MCF 10A (cell line): ENCODE results near the gene FCER2. TPM values are rescaled to one million over a fixed set of nuclear protein-coding genes. Genes with fewer than 3 reads are reported as not detected.

Experiments
- BruUV-seq: library from RNA; stranded (reverse); fragments of 400-500 nt; replicated peaks from 2 replicates; lab custom pipeline; 2021; lab: Mats Ljungman, UMichigan
- CTCF ChIA-PET: fragments of 300-600 bp; sonication (Branson Sonifier 250); formaldehyde crosslinking; extraction: SDS; loops from one replicate; lab custom pipeline; 2021; ENCODE audit warnings: antibody characterized with exemption, inconsistent platforms; lab: Yijun Ruan, JAX
- POLR2A ChIA-PET: fragments of 300-600, 350-650 bp; sonication (Branson Sonifier 250); formaldehyde crosslinking; extraction: SDS; loops from one replicate; lab custom pipeline; 2020; ENCODE audit warnings: antibody characterized with exemption, inconsistent platforms; lab: Yijun Ruan, JAX
- DNase-seq: peaks from one replicate; pipeline ENCODE4 v3.0.0-alpha.2; 2018; ENCODE audit not compliant: unreplicated experiment
- H3K27ac Mint-ChIP-seq: one replicate; pipeline ENCODE4 v1.8.0; 2022; ENCODE audit warnings: mild to moderate bottlenecking, low read depth, mixed read lengths; ENCODE audit not compliant: unreplicated experiment
- H3K27me3 Mint-ChIP-seq: one replicate; pipeline ENCODE4 v1.8.0; 2022; ENCODE audit warnings: mixed read lengths; ENCODE audit not compliant: insufficient read depth, unreplicated experiment
- H3K36me3 Mint-ChIP-seq: one replicate; pipeline ENCODE4 v1.8.0; 2022; ENCODE audit warnings: mild to moderate bottlenecking, moderate library complexity, mixed read lengths; ENCODE audit not compliant: insufficient read depth, unreplicated experiment
- H3K4me1 Mint-ChIP-seq: one replicate; pipeline ENCODE4 v1.8.0; 2022; ENCODE audit warnings: mixed read lengths; ENCODE audit not compliant: insufficient read depth, unreplicated experiment
- H3K4me3 Mint-ChIP-seq: one replicate; pipeline ENCODE4 v1.8.0; 2022; ENCODE audit warnings: mild to moderate bottlenecking, moderate library complexity, mixed read lengths; ENCODE audit not compliant: unreplicated experiment
- H3K9me3 Mint-ChIP-seq: one replicate; pipeline ENCODE4 v1.8.0; 2022; ENCODE audit warnings: mixed read lengths; ENCODE audit not compliant: unreplicated experiment
- intact Hi-C: fragments of 100-400 bp; cut with micrococcal nuclease; formaldehyde crosslinking; loops from 2 replicates; pipeline ENCODE4 v1.14.1; 2022
- total RNA-seq: library from RNA; stranded (reverse); gene quantifications from 2 replicates; pipeline ENCODE4 v1.2.3, GENCODE V29; 2022
- TF ChIP-seq, protein P1 (sequence below): fragments of 200-600 bp; IDR thresholded peaks from one replicate; pipeline ENCODE4 v1.8.0; 2022; ENCODE audit warnings: antibody characterized with exemption, mild to moderate bottlenecking; ENCODE audit not compliant: unreplicated experiment

FCER2 gene
- total RNA-seq, 1 experiment from 2014 or later = not detected

DNA sequence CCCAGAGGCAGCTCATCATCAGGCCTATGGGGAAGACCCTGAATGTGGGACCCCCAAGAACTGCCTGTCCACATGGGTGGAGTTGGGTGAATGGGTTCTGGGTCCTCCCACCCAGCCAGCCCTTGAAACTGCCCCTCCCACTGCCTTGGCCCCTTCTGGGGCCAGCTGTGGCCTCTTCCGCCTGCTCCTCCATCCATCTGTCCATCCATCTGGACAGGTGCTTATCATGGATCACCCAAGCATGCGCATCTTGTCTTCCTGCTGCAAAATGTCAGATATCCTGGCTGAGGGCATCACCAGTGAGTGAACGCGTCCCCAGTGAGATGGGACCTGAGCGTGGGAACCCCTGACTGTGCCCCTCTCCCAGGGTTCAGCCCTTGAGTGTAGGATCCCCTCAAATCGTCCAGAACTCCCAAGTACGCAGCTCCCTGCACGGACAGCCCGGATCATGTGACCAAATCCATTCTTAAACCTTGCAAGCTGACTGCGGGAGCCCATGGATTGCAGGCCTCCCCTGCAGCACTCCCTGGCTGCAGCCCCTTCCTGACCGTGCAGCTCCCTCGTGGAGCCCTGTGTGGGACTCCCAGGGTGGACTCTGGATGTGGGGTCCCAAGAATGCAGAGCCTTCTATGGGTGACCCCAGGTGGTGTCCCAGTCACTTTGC, 63.0 kb downstream of the FCER2 start:
- H3K4me1 Mint-ChIP-seq = peaks cover 5% of the 10 kb centered on the region
- H3K36me3 Mint-ChIP-seq = peaks cover 12% of the 10 kb centered on the region
- H3K27me3 Mint-ChIP-seq = no peaks in the 10 kb centered on the region
- H3K4me3 Mint-ChIP-seq = peak overlapping the region; percentile 36
- no peaks in the 10 kb centered on the region for H3K9me3 Mint-ChIP-seq
- TF ChIP-seq, protein P1, sequence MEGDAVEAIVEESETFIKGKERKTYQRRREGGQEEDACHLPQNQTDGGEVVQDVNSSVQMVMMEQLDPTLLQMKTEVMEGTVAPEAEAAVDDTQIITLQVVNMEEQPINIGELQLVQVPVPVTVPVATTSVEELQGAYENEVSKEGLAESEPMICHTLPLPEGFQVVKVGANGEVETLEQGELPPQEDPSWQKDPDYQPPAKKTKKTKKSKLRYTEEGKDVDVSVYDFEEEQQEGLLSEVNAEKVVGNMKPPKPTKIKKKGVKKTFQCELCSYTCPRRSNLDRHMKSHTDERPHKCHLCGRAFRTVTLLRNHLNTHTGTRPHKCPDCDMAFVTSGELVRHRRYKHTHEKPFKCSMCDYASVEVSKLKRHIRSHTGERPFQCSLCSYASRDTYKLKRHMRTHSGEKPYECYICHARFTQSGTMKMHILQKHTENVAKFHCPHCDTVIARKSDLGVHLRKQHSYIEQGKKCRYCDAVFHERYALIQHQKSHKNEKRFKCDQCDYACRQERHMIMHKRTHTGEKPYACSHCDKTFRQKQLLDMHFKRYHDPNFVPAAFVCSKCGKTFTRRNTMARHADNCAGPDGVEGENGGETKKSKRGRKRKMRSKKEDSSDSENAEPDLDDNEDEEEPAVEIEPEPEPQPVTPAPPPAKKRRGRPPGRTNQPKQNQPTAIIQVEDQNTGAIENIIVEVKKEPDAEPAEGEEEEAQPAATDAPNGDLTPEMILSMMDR = no peak
- ChIA-PET CTCF (interaction anchor here (0.6 to 1.4 kb wide), 3 partner anchors 12 to 110 kb away, joined by 3 to 5 read pairs (median 4); partner anchors contain the start of gene TRAPPC5), POLR2A (interaction anchor here (1.7 to 2.3 kb wide), 3 partner anchors 9 to 71 kb away, joined by 6 to 9 read pairs (median 7); partner anchors contain the start of genes PET100 and XAB2)
- intact Hi-C loops = no loop called here
- no peak for DNase-seq
- no peak overlapping the region for H3K27ac Mint-ChIP-seq
- BruUV-seq = no TSS peak

Other genes starting within 250 kb of the FCER2 start
- 5.5 and 6.4 TPM in 2 replicates for gene PEX11G, start 213.1 kb downstream of the FCER2 start, total RNA-seq
- 16.9 and 17.7 TPM in 2 replicates for gene ZNF358, start 186.0 kb downstream of the FCER2 start, total RNA-seq
- 10.8 and 13.9 TPM in 2 replicates for gene MCOLN1, start 179.5 kb downstream of the FCER2 start, total RNA-seq
- 75.8 and 96.1 TPM in 2 replicates for gene PNPLA6, start 166.4 kb downstream of the FCER2 start, total RNA-seq
- gene CAMSAP3, start 106.3 kb downstream of the FCER2 start, total RNA-seq = 6.7 and 9.1 TPM in 2 replicates
- 28.7 and 29.4 TPM in 2 replicates for gene XAB2, start 72.6 kb downstream of the FCER2 start, total RNA-seq
- gene PET100, start 72.3 kb downstream of the FCER2 start, total RNA-seq = 53.9 and 101 TPM in 2 replicates
- not detected in 2 replicates for gene PCP2, start 68.4 kb downstream of the FCER2 start, total RNA-seq
- gene STXBP2, start 65.0 kb downstream of the FCER2 start, total RNA-seq = 94.4 and 102 TPM in 2 replicates
- not detected in 2 replicates for gene RETN, start 33.1 kb downstream of the FCER2 start, total RNA-seq
- gene MCEMP1, start 25.0 kb downstream of the FCER2 start, total RNA-seq = 0.44 TPM in 1 of 2 replicates, not detected in the other
- 123 and 155 TPM in 2 replicates for gene TRAPPC5, start 21.3 kb downstream of the FCER2 start, total RNA-seq
- gene CLEC4G, start 30.0 kb upstream of the FCER2 start, total RNA-seq = not detected in 2 replicates
- not detected in 2 replicates for gene CD209, start 45.4 kb upstream of the FCER2 start, total RNA-seq
- not detected in 2 replicates for gene CLEC4M, start 61.1 kb upstream of the FCER2 start, total RNA-seq
- gene EVI5L, start 128.1 kb upstream of the FCER2 start, total RNA-seq = 23.6 and 25.7 TPM in 2 replicates
- gene PRR36, start 172.3 kb upstream of the FCER2 start, total RNA-seq = 0.10 and 0.26 TPM in 2 replicates
- 10.3 and 11.8 TPM in 2 replicates for gene LRRC8E, start 186.4 kb upstream of the FCER2 start, total RNA-seq
- gene MAP2K7, start 201.7 kb upstream of the FCER2 start, total RNA-seq = 30.5 and 36.3 TPM in 2 replicates
- gene TGFBR3L, start 212.7 kb upstream of the FCER2 start, total RNA-seq = 3.3 and 4.5 TPM in 2 replicates
- gene SNAPC2, start 218.2 kb upstream of the FCER2 start, total RNA-seq = 24.1 and 27.1 TPM in 2 replicates
- 4.0 and 5.2 TPM in 2 replicates for gene CTXN1, start 224.0 kb upstream of the FCER2 start, total RNA-seq
- 91.3 and 142 TPM in 2 replicates for gene TIMM44, start 241.5 kb upstream of the FCER2 start, total RNA-seq